ENCODE results near the gene ZNF280B.
"Not testable (repeated sequence)": the region's sequence is repeated elsewhere in the genome, so short reads cannot be mapped to it uniquely, and the experiment has no call there.

DNA sequence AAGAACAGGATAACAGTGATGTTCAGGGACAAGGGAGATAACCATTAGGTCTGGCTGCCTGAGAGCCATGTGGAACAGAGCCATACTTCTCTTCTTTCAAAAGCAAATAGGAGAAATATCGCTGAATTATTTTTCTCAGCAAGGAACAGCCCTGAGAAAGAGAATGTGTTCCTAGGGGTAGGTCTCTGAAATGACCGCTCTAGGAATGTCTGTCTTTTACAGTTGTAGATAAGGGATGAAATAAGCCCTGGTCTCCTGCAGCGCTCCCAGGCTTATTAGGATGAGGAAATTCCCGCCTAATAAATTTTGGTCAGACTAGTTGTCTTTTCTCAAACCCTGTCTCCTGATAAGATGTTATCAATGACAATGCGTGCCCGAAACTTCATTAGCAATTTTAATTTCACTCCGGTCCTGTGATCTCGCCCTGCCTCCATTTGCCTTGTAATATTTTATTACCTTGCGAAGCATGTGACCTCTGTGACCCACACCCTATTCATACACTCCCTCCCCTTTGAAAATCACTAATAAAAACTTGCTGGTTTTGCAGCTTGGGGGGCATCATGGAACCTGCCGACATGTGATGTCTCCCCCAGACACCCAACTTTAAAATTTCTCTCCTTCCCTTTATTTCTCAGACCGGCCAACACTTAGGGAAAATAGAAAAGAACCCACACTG is 39.6 kb downstream of the ZNF280B start:
- TF ChIP-seq EZH2 (IDR thresholded peaks at IDR 0.05; ENCODE audit: insufficient read depth, poor library complexity, severe bottlenecking); EZH2phosphoT487 (IDR thresholded peaks at IDR 0.05; ENCODE audit: insufficient read depth, low read depth): not testable (repeated sequence)
